Mucosa of descending colon (tissue), 3 donors: Measurements from ENCODE around the gene SGMS2. TPM values are rescaled to one million over a fixed set of nuclear protein-coding genes. Genes with fewer than 3 reads are reported as not detected.
"Not testable (repeated sequence)": the region's sequence is repeated elsewhere in the genome, so short reads cannot be mapped to it uniquely, and the experiment has no call there.

Experiments used
- ATAC-seq: fragments of 200-7000 bp; cut with Tn5 transposase; one replicate; pipeline ENCODE4 v1.9.1; 2020; ENCODE audit warnings: mild to moderate bottlenecking, moderate library complexity
- DNase-seq, 3 donors: peaks; one replicate each; pipeline ENCODE4 v3.0.0-alpha.2; 2020
- H3K36me3 ChIP-seq: fragments of 200-600 bp; one replicate; pipeline ENCODE4 v1.8.0; 2021; ENCODE audit warnings: low read depth, mild to moderate bottlenecking
- H3K4me1 ChIP-seq: fragments of 200-600 bp; one replicate; pipeline ENCODE4 v1.8.0; 2021; ENCODE audit warnings: low read depth, mild to moderate bottlenecking
- H3K4me3 ChIP-seq: fragments of 200-600 bp; one replicate; pipeline ENCODE4 v1.8.0; 2021; ENCODE audit warnings: mild to moderate bottlenecking
- H3K9me3 ChIP-seq: fragments of 200-600 bp; one replicate; pipeline ENCODE4 v1.8.0; 2021; ENCODE audit warnings: mild to moderate bottlenecking
- intact Hi-C, 2 donors: fragments of 100-400 bp; cut with DNase I in 1 of 2; cut with micrococcal nuclease in 1 of 2; formaldehyde crosslinking; loops; one replicate each; pipeline versions ENCODE4 v1.11.0 to v1.11.1; 2022; cut with DNase I, micrococcal nuclease
- total RNA-seq, 3 donors: library from RNA; stranded (reverse); fragmentation: NEBNext Ultra II Directional in 2 of 3; extraction: Animal tissue kit (Norgen Biotek cat#: 25700) in 2 of 3; gene quantifications; one replicate each; pipeline versions ENCODE4 v1.2.1 to v1.2.4, GENCODE V29; 2021 to 2023
- TF ChIP-seq, protein P1 (sequence below): fragments of 200-600 bp; IDR thresholded peaks from one replicate; pipeline ENCODE4 v1.8.0; 2022; ENCODE audit warnings: antibody characterized with exemption, mild to moderate bottlenecking
- donor health status: DM: no; HTN: no; CAD: no; lungs with moderate emphysema.
- donor health status: DM: no; HTN: no; CAD: no.
- donor health status: DM: no; HTN: yes; CAD: no.

SGMS2 gene
- total RNA-seq, 3 donors from 2014 or later: 37.5 to 47.8 (median 43.2) TPM

DNA sequence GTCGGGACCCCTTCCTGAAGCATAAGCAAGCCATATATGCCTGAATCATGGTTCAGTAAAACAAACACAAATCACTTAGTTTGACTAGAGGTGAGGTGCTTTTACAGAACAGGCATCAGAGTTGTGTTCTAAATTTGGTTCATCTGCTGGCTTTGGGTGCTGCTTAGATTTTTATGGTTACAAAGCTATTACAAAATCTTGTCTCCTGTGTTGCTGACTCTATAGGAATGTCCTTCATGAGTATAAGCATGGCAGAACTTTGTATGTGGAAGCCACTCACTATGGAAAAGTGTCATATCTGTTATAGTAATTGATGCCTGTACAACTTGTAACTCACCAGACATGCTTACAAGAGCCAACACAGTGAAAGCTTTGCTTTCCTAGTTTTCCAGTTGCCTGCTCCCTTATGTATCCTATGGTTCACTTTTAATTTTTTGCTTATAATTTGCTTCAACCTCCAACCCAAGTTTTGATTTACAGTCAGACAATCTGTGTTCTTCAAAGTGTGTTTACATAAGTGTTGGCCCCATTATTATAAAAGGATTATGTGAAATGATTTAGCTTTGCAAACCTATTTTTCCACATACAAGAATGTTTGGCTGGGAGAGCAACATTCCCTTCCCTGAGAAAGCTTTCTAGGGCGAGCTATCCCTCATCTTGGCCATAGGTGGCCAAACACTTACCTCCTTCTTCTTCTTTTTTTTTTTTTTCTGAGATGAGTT lies 76.6 kb downstream of the SGMS2 start:
- Histone ChIP-seq H3K9me3 (no peaks in the 10 kb centered on the region), H3K4me1 (no peaks in the 10 kb centered on the region), H3K4me3 (no peak overlapping the region), H3K36me3 (no peaks in the 10 kb centered on the region)
- ATAC-seq (no peak), DNase-seq (no peak)
- TF ChIP-seq, protein P1, sequence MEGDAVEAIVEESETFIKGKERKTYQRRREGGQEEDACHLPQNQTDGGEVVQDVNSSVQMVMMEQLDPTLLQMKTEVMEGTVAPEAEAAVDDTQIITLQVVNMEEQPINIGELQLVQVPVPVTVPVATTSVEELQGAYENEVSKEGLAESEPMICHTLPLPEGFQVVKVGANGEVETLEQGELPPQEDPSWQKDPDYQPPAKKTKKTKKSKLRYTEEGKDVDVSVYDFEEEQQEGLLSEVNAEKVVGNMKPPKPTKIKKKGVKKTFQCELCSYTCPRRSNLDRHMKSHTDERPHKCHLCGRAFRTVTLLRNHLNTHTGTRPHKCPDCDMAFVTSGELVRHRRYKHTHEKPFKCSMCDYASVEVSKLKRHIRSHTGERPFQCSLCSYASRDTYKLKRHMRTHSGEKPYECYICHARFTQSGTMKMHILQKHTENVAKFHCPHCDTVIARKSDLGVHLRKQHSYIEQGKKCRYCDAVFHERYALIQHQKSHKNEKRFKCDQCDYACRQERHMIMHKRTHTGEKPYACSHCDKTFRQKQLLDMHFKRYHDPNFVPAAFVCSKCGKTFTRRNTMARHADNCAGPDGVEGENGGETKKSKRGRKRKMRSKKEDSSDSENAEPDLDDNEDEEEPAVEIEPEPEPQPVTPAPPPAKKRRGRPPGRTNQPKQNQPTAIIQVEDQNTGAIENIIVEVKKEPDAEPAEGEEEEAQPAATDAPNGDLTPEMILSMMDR: no peak
- intact Hi-C loops: no loop called here

DNA sequence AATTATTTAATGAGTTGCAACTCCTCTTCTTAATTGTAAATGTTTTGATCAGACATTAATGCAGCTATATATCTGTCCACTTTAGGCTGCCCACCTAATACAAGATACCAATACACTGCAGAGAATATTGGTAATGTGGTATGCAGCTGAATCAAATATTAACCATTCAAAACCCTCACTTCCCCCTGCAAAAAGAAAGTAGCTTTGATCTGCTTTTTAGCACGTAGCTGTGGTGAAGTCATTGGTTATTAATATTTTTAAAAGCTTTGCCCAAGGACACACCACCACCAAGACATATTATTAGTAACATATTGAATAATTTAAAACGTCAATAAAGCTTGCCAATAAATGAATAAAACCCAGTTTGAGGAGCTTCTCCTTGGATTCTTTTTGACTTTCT lies 78.0 kb downstream of the SGMS2 start:
- TF ChIP-seq, protein P1: no peak
- Histone ChIP-seq H3K4me3 (no peak overlapping the region), H3K36me3 (no peaks in the 10 kb centered on the region), H3K4me1 (no peaks in the 10 kb centered on the region), H3K9me3 (no peaks in the 10 kb centered on the region)
- ATAC-seq (no peak), DNase-seq (no peak)
- intact Hi-C loops: no loop called here

DNA sequence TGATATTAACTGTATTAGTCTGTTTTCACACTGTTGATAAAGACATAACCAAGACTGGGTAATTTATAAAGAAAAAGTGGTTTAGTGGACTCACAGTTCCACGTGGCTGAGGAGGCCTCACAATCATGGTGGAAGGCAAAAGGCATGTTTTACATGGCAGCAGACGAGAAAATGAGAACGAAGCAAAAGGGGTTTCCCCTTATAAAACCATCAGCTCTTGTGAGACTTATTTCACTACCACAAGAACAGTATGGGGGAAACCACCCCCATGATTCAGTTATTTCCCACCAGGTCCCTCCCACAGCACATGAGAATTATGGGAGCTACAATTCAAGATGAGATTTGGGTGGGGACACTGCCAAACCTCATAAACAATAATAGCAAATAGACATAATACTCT lies 80.3 kb downstream of the SGMS2 start:
- H3K4me3 ChIP-seq, H3K9me3 ChIP-seq, H3K36me3 ChIP-seq, intact Hi-C loops, H3K4me1 ChIP-seq, DNase-seq, ATAC-seq: not testable (repeated sequence)

DNA sequence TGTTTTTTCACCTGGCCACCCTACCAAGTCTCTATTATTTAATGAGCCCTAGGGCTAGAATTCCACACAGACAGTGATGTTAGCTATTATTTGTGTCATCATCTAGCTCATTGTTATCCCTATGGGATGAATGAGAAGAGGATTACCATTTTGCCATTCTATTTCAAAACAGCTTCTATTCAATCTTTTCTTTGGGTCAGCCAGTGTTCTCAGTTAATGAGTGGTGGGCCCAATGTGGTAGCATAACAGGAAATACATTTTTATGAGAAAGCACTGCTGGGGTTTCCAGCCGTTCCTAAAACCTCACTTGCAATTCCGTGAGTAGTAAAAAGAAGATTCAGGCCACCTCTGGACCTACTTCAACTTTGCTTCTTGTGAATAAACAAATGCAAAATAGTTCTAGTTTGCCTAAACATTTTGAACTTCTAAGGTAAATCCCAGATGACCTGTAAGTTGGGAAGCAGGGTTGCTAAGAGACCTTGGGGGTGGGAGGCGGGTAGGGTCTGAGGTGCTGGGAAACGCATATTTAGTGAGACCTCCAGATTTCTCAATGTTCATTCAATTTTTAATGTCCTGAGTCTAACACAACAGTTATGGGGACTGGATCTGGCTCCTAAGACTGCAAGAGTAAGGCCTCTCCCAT lies 81.8 kb downstream of the SGMS2 start:
- DNase-seq: no peak
- H3K4me3 ChIP-seq: no peak overlapping the region
- TF ChIP-seq, protein P1: no peak
- no peaks in the 10 kb centered on the region for H3K36me3 ChIP-seq
- no peaks in the 10 kb centered on the region for H3K4me1 ChIP-seq
- no peak for ATAC-seq
- H3K9me3 ChIP-seq: no peaks in the 10 kb centered on the region
- intact Hi-C loops: no loop called here

DNA sequence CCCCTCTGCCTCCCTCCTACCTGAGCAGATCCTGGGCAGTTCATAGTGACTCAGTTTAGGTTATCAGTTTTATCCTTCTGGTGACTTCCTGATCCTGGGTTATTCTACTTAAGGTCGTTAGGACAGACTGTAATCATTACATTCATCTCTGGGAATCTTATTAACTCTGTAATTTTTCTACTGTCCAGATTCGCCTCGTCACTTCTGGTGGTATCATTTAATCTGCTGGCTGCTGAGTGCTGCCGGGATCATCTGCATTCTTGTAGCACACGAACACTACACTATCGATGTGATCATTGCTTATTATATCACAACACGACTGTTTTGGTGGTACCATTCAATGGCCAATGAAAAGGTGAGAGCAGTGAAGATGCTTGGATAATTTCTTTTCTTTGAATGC lies 83.6 kb downstream of the SGMS2 start:
- no peak for ATAC-seq
- Histone ChIP-seq H3K9me3 (no peaks in the 10 kb centered on the region), H3K4me3 (no peak overlapping the region), H3K36me3 (no peaks in the 10 kb centered on the region), H3K4me1 (no peaks in the 10 kb centered on the region)
- intact Hi-C loops: no loop called here
- TF ChIP-seq, protein P1: no peak
- no peak for DNase-seq

DNA sequence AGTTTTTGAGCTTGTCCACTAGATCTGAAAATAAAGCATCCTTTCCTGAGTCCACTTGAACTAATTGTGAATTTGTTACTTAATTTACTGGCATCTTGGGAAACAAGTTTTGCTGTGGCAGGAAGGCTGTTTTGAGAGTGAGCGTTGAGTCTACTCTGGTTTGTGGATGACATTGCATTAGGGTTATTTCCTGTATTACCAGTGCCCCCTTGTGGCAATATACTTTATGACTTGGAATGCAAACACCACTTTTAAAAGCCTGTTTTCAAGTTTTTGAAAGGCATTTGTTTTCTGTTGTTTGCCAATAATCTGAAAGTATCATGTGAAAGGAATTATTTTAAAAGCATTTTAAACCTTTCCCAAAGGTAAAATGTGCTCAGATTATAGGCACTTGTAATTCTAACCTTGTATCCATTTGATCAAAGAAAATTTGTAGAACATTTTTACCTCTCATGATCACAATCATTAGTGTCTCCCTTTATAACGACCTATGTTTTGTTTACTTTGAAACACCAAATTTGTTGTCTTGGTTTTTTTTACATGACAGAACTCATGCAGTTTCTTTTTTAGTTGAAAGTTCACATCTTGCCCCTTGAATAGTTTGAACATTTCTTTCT lies 88.7 kb downstream of the SGMS2 start:
- intact Hi-C loops: loop anchor here in 1 of 2 donors (5.0 kb wide), 1 partner anchor 156 kb away; no protein-coding TSS in a partner anchor

More for the DNA sequence above, 88.7 kb downstream of the SGMS2 start:
- Histone ChIP-seq H3K36me3 (no peaks in the 10 kb centered on the region), H3K9me3 (no peaks in the 10 kb centered on the region), H3K4me3 (no peak overlapping the region), H3K4me1 (no peaks in the 10 kb centered on the region)
- TF ChIP-seq, protein P1: no peak
- DNase-seq (peak in 1 of 3 donors; percentile 81), ATAC-seq (peak; percentile 86)
